ENCODE results near the gene RNPS1.

DNA sequence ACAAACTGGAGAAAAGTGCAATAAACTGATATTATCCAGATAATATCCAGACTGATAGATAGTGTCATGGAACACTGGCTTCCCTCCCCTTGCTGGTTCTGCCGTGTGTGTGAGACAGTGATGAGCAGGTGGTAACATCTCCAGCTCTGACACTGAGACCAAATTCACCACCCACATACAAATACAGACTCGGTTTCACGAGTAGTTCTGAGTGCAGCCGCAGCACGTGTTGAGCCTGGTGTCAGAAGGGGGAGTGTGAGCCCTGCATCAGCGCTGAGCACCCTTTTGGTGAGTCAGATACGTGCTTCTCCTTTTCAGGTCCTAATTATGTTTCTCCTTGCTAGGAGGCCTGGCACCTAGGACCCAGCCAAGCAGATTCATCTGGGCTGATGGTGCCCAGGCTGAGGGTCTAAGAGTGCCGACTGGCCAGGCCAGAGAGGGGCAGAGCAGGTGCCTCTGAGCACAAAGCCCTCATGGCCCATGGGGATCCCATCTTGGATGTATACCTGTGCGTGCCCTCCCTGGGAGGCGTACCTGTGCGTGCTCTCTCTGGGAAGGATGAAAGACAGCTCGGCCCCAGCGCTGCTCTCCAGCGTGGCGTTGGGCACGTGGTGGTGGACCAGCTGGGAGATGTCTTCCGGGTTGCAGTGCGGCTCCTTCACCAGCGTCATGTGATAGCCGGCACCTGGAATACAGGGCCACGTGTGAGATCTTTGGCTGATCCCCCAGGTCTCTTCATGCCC, 27.3 kb upstream of the RNPS1 start:
- TF ChIP-seq, protein P1, sequence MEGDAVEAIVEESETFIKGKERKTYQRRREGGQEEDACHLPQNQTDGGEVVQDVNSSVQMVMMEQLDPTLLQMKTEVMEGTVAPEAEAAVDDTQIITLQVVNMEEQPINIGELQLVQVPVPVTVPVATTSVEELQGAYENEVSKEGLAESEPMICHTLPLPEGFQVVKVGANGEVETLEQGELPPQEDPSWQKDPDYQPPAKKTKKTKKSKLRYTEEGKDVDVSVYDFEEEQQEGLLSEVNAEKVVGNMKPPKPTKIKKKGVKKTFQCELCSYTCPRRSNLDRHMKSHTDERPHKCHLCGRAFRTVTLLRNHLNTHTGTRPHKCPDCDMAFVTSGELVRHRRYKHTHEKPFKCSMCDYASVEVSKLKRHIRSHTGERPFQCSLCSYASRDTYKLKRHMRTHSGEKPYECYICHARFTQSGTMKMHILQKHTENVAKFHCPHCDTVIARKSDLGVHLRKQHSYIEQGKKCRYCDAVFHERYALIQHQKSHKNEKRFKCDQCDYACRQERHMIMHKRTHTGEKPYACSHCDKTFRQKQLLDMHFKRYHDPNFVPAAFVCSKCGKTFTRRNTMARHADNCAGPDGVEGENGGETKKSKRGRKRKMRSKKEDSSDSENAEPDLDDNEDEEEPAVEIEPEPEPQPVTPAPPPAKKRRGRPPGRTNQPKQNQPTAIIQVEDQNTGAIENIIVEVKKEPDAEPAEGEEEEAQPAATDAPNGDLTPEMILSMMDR (IDR thresholded peaks at IDR 0.05) = no peak
- TF ChIP-seq POLR2A (IDR thresholded peaks at IDR 0.05) = no peak

Data from adrenal gland (tissue), 5 donors.